Measurements from ENCODE around the gene CPPED1.

CPPED1 gene

DNA sequence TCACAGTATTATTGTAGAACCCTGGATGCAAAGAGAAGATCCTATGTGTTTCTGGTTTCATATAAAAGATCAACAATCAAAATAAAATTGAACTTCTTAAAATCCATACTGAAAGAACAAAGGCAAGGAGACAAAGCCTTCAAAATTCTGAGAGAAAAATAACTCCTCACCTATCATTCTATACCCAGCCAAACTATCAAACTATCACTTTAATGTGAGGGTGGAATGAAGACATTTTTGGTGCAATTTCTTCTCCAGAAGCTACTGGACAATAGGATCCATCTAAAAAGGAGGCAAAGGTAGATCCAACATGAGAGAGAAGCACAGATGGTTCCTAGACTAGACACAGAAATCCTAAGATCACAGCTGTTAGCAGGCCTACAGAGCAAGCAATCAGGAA is 71.1 kb downstream of the CPPED1 start:
- DNase-seq (ENCODE audit: low read depth): no peak

DNA sequence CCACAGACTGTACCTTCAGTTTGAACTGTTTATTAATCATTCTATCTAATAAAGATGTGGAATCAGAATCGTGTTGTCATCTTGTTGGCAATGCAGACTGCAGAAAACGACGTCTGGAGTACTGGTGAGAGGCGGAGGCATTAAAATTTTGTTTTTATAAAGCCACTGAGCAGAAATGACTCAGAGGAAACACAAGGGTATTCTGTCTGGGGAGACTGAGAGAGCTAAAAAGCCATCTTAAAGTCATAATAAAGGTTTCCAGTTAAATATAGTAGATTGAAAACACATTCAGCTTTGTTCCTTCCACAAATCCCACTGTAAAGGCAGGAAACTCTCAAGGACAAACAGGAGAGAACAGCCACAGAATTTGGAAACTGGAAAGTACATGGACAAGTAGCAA is 74.2 kb downstream of the CPPED1 start:
- DNase-seq (ENCODE audit: low read depth): no peak

DNA sequence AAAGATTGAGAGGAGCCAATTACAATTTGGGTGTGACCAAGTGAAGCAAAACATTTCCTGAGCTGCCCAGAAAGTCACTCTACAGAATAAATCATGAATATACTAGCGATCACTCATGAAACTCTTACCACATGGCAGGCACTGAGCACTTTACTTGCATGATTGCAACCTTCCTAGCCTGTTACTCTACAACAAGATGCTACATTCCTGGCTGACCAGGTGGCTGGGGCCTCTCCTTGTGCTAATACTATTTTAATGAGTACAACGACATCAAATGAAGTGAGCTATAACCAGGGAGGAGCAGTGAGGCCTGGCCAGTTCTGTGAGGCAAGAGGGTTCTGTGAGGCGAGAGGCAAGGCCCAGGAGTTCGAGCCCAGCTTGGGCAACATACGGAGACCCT is 75.2 kb downstream of the CPPED1 start:
- no peak for DNase-seq (ENCODE audit: low read depth)

DNA sequence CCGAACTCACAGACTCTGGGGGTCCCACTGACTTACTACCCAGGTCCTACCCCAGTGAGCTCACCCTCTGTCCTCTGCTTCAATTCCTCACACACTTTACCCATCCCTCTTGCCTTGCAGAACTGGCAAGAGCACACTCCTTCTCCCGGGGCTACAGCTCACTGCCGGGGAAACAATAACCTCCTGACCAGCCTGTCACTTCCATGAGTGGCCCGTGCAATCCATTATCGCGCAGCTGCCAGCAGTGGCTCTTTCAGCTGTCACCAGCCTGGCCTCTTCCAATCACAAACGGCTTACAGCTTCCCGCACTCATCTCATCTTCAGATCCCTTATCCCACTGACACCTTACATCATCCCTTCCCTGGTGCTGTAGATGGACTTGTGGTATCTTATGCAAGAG is 79.5 kb downstream of the CPPED1 start:
- DNase-seq (ENCODE audit: low read depth): no peak

DNA sequence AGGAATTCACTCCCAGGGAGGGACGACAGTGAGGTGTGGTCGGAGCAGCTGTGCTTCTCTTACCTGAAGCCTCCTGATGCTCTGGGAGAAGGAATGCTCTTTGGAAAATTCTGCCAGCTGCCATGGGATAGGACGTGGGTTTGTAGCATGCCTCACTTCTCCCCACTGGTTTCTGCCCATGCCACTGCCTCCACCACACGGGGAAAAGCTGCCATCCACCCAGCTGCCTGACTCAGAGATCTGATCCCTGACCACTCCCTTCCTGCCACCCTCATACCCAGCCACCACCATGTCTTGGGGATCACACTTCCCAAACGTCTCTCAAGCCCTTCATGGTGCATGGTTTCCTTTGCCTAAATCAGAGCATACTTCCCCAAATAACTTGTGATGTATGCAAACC is 80.0 kb downstream of the CPPED1 start:
- DNase-seq (ENCODE audit: low read depth): no peak

DNA sequence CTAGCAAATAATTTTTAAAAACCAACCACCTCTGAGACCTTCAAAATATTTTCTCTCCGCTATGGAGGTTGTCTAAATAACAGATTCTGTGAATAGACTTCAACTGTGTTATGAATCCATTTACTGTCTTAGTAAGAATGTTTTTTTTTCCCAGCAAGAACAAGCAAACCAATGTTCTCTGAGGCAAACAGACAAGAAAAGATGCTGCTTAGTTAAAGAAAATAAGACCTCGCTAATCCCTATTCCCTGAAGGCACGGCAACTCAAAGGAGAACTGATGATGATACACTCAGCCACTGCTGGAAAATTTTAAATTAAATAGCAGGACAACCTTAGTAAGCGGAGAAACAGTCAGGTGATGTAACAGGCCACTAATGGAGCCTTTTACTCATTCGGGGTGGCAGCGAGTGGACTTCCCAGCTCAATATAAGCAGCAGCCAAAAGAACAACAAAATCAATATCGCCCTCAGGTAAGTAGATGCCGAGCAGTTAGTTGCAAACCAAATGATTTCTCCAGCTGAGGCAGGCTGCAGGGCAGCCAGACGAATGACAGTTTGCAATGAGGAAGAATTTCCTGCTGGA is 81.8 kb downstream of the CPPED1 start:
- DNase-seq (ENCODE audit: low read depth): no peak

DNA sequence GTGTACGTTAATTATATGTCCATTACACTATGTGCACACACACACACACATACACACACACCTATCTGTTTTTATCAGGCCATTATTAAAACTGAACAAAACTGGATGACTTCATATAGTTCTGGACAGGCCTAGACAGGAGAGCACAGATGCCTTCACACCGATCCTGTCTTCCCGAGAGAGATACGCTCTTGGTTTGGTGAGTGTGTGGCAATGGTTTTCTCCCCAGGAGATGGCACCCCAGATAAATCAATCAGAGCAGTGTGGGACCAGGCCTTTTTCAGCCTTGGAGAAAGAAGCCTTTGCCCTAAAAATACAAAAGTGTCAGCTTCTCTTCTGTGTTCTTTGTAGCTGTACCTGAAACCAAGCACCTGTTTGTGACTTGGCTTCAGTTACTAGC is 83.7 kb downstream of the CPPED1 start:
- DNase-seq (ENCODE audit: low read depth): no peak

DNA sequence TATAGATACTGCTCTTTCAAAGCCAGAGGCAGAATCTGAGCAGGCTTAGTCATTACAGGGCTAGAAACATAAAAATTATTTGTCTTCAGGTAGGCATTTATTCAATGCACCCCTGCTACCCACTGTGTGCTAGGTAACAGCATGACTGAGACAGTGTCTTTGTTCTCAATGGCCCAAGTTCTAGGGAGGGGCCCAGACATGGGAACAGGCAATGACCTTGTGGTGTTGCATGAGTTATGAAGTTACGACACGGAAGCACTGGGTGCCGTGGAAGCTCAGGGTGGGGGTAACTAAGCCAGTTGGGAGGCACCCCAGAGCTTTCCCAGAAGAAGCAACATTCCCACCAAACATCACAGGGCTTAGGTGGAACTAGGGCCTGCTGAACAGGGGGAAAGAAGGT is 87.0 kb downstream of the CPPED1 start:
- no peak for DNase-seq (ENCODE audit: low read depth)

DNA sequence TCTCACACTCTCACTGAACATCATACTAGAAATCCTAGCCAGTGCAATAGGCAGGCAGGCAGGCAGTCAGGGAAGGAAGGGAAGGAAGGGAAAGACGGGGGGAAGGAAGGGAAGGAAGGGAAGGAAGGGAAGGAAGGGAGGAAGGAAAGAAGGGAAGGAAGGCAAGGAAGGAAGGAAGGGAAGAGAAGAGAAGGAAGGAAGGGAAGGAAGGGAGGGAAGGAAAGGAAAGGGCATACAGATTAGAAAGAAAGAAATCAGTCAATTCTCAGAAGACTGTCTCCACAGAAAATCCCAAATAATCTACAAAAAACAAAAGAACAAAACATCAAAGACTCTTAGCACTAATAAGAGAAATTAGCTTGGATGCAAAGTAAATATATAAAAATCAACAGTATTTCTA is 93.9 kb downstream of the CPPED1 start:
- DNase-seq (ENCODE audit: low read depth): no peak

DNA sequence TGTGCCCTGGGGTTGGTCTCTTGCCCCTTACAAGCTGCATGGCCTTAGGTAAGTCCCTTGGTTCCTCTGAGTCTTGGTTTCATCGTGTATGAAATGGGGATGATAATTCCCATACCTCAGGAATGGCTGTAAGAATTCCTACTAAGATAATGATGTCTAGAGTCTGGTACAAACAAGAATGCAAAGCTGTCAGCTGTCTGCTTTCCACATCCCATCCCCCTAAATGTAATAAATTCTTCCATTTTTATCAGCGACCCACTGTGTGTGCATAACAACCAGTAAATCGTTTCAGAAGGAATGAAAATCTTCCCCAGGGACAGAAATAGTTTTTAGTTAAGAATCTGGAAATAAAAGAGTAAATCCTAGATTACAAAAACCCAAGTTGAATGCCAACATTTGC is 95.4 kb downstream of the CPPED1 start:
- no peak for DNase-seq (ENCODE audit: low read depth)

DNA sequence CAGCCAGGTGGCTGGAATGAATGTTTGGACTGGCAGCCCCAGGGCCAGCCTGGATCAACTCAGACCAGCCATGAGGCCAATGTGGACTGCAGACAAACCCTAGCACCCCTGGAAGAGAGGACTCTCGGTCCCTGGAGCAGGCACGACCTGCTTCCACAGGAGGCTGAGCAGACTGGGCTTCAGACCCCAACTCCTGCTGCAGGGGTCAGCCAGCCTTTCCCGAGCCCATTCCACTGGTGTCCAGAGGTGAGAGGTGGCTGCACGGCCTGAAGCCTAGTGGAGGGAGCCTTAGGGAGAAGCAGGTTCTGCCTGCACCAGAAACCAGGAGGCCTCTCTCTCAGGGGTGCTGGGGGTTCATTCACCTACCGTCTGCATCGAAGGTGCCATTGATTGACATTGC is 97.1 kb downstream of the CPPED1 start:
- no peak for DNase-seq (ENCODE audit: low read depth)

DNA sequence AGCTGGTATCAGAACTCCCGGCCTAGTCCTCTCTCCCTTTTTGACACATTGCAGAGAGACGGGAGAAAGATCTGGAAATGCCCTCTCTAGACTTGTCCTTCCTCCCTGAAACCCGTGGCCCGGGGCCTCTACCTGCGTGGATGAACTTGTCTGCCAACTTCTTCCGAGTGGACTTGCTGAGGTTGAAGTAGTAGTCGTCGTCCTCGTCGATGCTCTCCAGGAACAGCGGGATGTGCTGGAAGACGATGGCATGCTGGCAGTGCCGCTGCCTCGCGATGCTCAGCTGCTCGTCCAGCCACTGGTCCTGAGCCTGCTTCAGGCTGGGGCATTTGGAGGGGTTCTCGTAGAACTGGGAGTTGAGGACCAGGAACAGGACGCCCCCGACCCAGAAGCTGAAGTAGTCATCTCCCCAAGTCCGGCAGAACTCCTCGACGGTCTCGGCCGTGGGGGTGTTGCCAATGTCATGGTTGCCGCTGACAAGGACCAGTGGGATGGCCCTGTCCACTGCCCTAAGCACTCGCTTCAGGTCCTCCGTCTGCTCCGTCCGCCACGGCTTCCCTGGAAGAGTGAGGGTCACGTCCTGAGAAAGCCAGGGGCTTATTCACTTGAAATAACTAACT is 99.1 kb downstream of the CPPED1 start:
- DNase-seq (ENCODE audit: low read depth): no peak

DNA sequence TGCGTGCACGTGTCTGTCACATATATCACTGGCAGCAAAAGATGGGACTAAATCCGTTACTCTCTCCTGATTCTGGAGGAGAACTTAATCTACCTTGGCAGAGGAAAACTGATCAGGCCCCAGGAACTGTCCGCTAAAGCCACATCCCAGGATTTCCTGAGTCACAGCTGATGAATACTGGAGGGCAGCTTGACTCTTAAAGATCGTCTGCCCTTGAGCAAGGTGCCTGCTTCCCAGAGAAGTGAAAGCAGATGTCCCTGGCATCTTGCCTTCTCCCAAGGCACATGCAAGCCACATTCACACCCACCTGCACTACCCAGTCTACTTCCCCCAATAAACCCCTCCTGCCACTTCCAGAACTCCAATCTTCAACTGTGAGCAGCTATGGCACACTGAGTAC is 99.8 kb downstream of the CPPED1 start:
- no peak for DNase-seq (ENCODE audit: low read depth)

DNA sequence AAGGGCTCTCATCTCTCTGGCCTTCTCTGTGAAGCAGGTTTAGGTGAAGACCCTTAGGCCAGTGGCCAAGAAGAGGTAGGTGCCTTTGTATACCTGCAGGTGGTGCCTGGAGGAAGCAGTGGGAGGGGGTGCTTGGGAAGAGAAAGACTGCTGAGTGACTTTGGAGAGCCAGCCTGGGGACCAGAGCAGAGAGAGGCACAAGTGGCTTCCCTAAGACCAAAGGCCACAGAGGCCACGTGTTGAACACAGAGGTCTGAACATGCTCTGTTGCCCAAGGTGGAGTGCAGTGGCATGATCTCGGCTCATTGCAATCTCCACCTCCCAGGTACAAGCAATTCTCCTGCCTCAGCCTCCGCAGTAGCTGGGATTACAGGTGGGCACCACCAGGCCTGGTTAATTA is 103.5 kb downstream of the CPPED1 start:
- DNase-seq (ENCODE audit: low read depth): no peak

DNA sequence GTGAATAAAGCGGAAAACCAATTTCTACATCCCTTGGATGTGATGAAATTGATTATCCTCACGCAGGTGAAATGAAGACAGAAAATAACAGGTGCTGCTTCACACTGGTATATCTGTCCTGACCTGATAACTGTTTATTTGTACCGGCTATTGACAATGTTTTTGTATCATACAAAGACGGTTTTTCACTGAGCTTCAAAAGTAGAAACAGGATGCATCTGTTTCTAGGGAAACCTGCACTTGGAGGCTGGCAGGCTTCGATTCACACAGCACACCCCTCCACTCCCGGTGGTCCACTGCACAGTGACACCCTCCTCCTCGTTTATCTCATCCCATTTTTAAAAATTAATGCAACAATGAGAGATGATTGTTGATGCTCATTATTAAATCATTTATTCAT is 104.5 kb downstream of the CPPED1 start:
- no peak for DNase-seq (ENCODE audit: low read depth)

DNA sequence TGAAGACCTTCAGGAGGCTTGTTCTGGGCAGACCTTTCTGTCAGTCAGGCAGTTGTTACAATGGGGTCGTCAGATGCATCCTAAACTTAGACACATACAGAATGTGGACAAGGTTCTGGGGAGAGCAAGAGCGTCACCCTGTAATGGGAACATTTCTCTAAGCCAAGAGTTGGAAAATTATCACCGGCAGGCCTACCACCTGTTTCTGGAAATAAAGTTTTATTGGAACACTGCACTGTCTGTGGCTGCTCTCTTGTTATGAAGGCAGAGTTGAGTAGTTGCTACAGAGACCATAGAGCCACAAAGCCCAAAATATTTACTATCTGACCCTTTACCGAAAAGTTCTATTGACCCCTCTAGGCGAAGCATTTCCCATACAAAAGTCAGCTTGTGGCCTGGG is 106.2 kb downstream of the CPPED1 start:
- no peak for DNase-seq (ENCODE audit: low read depth)

DNA sequence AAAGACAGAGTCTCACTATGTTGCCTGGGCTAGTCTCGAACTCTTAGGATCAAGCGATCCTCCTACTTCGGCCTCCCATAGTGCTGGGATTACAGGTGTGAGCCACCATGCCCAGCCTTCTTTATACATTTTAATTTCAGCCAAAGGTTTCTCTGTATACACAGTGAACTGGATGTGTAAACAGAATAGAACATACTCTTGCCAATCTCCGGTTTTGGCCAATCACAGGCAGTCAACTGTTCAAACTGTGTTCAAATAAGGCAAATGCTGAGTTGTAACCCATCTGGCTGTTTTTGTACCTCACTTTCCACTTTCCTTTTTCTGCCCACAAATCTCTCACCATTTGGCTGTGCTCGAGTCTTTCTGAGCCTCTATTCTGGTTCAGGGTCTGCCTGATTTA is 108.2 kb downstream of the CPPED1 start:
- no peak for DNase-seq (ENCODE audit: low read depth)

DNA sequence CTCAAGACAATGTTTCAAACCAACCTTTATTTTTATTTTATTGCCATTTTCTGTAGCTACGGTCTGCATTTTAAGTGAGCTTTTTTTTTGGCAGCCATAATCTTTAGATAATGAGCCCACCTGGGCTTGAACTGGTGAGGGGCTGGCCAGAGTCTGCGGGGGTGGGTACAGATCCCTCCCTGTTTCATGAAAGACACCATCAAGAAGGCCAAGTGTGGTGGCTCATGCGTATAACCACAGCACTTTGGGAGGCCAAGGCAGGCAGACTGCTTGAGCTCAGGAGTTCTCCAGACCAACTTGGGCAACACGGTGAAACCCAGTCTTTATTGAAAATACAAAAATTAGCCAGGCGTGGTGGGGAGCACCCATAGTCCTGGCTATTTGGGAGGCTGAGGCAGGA is 113.7 kb downstream of the CPPED1 start:
- no peak for DNase-seq (ENCODE audit: low read depth)

DNA sequence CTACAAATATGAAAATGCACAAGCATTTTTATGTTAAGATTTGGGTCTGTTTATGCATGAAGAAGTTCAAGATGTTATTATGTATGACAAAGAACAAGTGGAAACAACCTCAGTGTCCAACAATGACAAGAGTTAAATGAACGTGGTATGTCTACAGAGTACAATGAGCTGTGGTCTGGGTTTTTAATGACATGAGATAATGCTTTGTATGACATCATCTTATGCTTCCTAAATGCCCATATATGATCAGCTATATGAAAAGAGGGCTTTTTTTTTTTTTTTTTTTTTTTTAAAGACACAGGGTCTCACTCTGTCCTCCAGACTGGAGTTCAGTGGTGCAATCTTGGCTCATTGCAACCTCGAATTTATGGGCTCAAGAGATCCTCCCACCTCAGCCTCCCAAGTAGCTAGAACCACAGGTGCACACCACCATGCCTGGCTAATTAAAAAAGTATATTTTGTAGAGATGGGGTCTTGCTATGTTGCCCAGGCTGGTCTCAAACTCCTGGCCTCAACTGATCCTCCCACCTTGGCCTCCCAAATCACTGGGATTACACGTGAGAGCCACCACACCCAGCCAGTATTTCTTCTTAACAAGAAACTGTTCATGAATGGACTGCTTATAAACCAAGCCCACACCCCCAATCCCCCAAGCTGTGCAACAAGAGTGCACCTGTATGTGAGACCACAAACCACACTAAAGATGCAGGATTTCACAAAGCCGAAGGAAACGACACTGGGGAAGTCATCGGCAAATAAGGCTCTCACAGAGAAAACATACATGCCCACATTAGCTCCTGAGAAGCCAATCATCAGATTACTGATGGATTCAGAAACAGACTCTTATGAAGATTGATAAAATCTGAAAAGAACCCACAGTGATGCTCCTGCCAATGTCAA is 114.5 kb downstream of the CPPED1 start:
- DNase-seq (ENCODE audit: low read depth): no peak

DNA sequence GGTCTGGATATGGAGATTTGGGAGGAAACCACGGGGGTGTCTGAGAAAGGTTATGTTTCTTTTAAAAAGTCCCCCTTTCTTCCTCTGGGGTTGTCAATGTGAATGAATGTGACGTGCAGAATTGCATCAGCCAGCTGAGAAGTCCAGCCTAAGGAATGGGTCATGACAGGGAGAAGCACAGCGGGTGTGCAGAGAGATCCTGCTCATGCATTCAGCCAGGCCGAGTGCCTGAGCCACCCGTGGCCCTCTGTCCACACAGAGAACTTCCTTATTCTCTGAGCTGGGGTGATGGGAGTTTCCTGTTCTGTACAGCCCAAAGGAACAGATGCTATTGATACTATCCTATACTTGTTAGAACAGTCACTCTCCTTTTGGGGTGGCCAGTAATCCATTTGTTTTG is 117.9 kb downstream of the CPPED1 start:
- no peak for DNase-seq (ENCODE audit: low read depth)

DNA sequence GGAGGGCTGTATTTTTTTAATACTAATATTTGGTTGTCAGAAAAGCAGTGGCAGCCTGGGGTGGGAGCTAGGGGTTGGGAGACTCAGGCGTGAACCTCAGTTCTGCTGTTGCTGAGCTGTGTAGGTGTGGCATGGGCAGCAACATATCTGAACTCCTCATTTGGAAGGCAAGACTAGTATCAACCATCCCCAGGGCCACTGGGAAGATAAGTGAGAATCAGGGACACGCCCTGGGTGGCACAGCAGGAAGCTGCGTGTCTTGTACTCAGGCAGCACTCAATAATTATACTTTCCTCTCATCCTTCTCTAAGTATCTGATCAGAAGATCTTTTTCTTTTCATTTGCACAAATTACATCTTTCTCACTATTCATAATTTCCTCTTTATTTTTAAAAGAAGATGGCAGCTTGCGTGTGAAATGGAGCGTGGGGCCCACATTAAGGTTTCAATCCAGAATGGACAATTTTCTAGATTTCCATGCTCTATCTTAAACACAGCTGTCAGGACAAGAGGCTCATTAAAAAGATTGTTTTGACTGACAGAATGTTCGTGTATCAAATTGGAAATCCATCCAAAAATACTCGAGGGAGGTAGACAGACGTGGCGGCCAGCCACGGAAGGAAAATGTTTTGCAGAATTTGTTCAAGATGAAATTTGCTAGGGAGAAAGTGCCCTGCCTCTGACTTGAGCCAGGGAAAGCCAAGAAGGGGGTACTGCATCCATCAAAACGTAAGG is 121.1 kb downstream of the CPPED1 start:
- DNase-seq (ENCODE audit: low read depth): no peak

DNA sequence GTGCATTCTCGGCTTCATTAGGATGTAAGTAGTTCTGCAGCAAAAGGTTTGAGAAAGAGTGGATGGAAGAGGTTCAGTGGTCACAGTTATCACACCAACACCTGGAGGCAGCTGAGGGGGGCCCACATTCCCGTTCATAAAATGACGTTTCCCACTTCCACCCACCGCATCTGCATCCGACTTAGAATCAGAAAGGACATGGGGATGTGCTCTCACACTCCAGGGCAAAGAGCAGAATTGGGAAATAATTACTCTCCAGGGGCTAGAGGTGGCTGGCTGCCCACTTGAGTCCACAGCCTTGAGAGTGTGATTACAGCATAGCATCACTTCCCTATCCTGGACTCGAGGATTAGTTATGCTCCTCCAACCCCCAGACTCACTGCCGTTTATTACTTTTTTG is 122.0 kb downstream of the CPPED1 start:
- DNase-seq (ENCODE audit: low read depth): no peak

DNA sequence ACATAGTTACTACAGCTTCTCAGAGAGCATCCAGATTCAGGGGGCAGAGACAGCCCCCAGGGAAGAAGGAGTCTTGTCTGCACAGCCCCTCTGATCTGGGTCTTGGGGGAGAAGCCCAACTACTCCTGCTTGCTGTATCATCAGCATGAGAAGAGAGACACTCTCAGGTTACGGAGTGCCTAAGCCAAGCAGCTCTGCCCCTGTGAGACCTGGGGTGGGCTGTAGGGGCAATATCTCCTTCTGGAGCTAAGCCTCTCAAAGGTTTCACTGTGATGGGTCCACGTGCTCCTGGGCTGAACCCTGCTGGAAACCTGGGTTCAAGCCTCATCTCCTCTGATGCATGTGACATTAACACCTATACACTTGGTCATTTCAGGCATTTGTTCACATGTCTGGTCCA is 123.2 kb downstream of the CPPED1 start:
- no peak for DNase-seq (ENCODE audit: low read depth)
